ENCODE measurements around the gene TRABD2B.

The TRABD2B gene

GRCh38 chr1:47950471-47950870, 46.7 kb downstream of the TRABD2B start:
- Mint-ChIP-seq H3K4me1 (peaks cover 9% of the 10 kb centered on the region), H3K4me3 (no peak overlapping the region), H3K9me3 (no peaks in the 10 kb centered on the region), H3K27ac (peak overlapping the region in 1 of 3 experiments; percentile 16), H3K36me3 (ENCODE audit: low read depth) (peaks cover 4% of the 10 kb centered on the region), H3K27me3 (ENCODE audit: low read depth) (peaks cover 35% of the 10 kb centered on the region)
- no peak for TF ChIP-seq CTCF (IDR thresholded peaks at IDR 0.05; ENCODE audit: unreplicated experiment in 3 of 3)

- TF ChIP-seq CTCF (IDR thresholded peaks at IDR 0.05; ENCODE audit: unreplicated experiment in 3 of 3) = peak; percentile 42 to 49 (median 45)
- H3K36me3 Mint-ChIP-seq (ENCODE audit: low read depth) = no peaks in the 10 kb centered on the region
- peaks cover 36% of the 10 kb centered on the region for H3K27me3 Mint-ChIP-seq (ENCODE audit: low read depth)
- H3K27ac Mint-ChIP-seq = peak overlapping the region in 1 of 3 experiments; percentile 56
- no peak overlapping the region for H3K4me3 Mint-ChIP-seq
- no peaks in the 10 kb centered on the region for H3K9me3 Mint-ChIP-seq
- H3K4me1 Mint-ChIP-seq = peaks cover 23% of the 10 kb centered on the region
Observed at GRCh38 chr1:47948126-47948525, 49.1 kb downstream of the TRABD2B start.

DNA sequence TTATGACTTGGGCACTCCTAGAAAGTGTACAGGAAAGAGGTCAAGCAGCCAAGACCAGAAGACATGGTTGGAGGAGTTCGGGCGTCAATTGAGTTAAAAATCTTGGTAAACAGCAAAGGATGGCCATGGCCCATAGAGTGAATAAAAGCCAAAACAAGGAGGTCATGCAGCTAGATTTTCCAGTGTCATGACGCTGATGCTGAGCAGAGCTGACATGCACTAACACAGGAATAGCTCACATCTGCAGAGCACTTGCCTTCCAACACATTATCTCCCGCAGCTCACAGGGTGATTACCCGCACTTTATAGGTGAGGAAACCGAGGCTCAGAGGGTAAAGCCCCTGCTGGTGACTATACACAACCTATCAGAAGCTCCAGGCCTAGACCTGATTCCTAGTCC, 49.7 kb downstream of the TRABD2B start:
- TF ChIP-seq CTCF (IDR thresholded peaks at IDR 0.05; ENCODE audit: unreplicated experiment in 3 of 3) = no peak
- Mint-ChIP-seq H3K27ac (no peak overlapping the region), H3K4me1 (peaks cover 26% of the 10 kb centered on the region), H3K36me3 (ENCODE audit: low read depth) (no peaks in the 10 kb centered on the region), H3K9me3 (no peaks in the 10 kb centered on the region), H3K4me3 (no peak overlapping the region), H3K27me3 (ENCODE audit: low read depth) (peaks cover 35% of the 10 kb centered on the region)

DNA sequence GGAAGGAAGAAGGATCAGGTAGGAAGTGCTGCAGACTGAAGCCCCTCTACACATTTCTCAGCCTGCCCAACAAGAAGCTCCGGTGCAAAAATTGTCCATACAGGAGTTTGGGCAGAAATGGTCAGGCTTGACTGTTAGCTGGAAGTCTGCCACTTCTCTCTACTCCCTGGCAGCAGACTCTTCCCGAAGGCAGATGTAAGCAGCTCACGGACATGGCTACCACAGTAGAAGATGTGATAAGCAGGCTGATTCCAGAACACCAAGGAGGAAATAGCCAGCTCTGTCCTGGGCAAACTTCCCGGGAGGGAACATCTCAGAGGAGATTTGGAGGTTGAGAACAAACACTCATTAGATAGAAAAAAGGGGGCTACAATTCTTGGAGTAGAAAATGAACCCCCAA, 52.6 kb downstream of the TRABD2B start:
- Mint-ChIP-seq H3K9me3 (no peaks in the 10 kb centered on the region), H3K27ac (peak overlapping the region in 2 of 3 experiments; percentile 18 to 45), H3K36me3 (ENCODE audit: low read depth) (no peaks in the 10 kb centered on the region), H3K4me1 (peaks cover 32% of the 10 kb centered on the region), H3K4me3 (no peak overlapping the region), H3K27me3 (ENCODE audit: low read depth) (peaks cover 24% of the 10 kb centered on the region)
- TF ChIP-seq CTCF (IDR thresholded peaks at IDR 0.05; ENCODE audit: unreplicated experiment in 3 of 3) = no peak

- no peaks in the 10 kb centered on the region for H3K36me3 Mint-ChIP-seq (ENCODE audit: low read depth)
- H3K9me3 Mint-ChIP-seq = no peaks in the 10 kb centered on the region
- H3K27ac Mint-ChIP-seq = peak overlapping the region in 2 of 3 experiments; percentile 10 to 11
- H3K27me3 Mint-ChIP-seq (ENCODE audit: low read depth) = peaks cover 24% of the 10 kb centered on the region
- peaks cover 44% of the 10 kb centered on the region for H3K4me1 Mint-ChIP-seq
- H3K4me3 Mint-ChIP-seq = no peak overlapping the region
- TF ChIP-seq CTCF (IDR thresholded peaks at IDR 0.05; ENCODE audit: unreplicated experiment in 3 of 3) = no peak
Observed at GRCh38 chr1:47942240-47942629, 55.0 kb downstream of the TRABD2B start.

DNA sequence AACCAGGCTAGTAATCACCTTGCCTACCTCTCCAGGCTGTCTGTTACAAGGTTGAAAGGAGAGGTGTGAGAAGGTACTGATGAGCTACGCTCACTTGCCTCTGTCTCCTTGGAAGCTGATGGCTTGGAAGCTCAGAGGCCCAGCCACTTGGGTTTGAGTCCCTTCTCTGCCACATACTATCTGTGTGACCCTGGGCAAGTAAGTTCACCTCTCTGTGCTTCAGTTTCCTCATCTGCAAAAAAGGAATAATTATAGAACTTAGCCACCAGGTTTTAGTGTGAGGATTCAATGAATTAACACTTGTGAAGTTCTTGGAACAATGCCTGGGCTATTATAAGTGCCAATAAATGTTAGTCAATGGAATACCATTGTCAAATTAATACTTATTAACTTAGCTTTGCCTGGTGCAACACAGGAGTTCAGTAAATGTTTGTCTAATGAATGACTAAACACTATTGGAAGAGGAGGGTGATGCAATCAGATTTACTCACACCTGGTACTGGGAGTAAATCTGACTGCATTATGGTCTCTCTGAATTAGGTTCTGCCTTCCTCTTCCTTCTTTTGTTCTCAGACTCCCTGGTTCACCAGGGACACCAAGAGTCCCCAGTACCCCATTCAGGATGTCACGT, 55.5 kb downstream of the TRABD2B start:
- H3K36me3 Mint-ChIP-seq (ENCODE audit: low read depth) = no peaks in the 10 kb centered on the region
- H3K4me1 Mint-ChIP-seq = peaks cover 44% of the 10 kb centered on the region
- peaks cover 24% of the 10 kb centered on the region for H3K27me3 Mint-ChIP-seq (ENCODE audit: low read depth)
- H3K4me3 Mint-ChIP-seq = no peak overlapping the region
- H3K27ac Mint-ChIP-seq = peak overlapping the region in 2 of 3 experiments; percentile 10 to 11
- TF ChIP-seq CTCF (IDR thresholded peaks at IDR 0.05; ENCODE audit: unreplicated experiment in 3 of 3) = no peak
- no peaks in the 10 kb centered on the region for H3K9me3 Mint-ChIP-seq

All from nephron (organoid).